Astrocyte of the spinal cord (primary cell): ENCODE results near the gene UBTF.

Source experiments
- DNase-seq: peaks from one replicate; pipeline ENCODE4 v3.0.0; 2011; ENCODE audit warnings: low read depth, low spot score
- H3K4me3 ChIP-seq: 2 replicates; pipeline ENCODE4 v1.5.1; 2011; ENCODE audit warnings: low read depth, mild to moderate bottlenecking, low read length, moderate library complexity
- CTCF ChIP-seq: IDR thresholded peaks from 2 replicates; pipeline ENCODE4 v1.5.1; 2012; ENCODE audit warnings: low read depth, mild to moderate bottlenecking, low read length, inconsistent platforms
- in situ Hi-C: cut with HindIII; loops from 2 replicates; pipeline ENCODE4 v1.10.0; 2017; ENCODE audit warnings: low sequenced_read_pairs

Gene UBTF

GRCh38 chr17:44214896-44215295, 4.6 kb downstream of the UBTF start:
- in situ Hi-C loops = no loop called here
- TF ChIP-seq CTCF = no peak
- H3K4me3 ChIP-seq = no peak overlapping the region
- DNase-seq = no peak

- in situ Hi-C loops = no loop called here
- no peak overlapping the region for H3K4me3 ChIP-seq
- TF ChIP-seq CTCF = no peak
- DNase-seq = no peak
These were observed 5.3 kb downstream of the UBTF start for GRCh38 chr17:44214230-44214494.

GRCh38 chr17:44213403-44214229, 5.9 kb downstream of the UBTF start:
- in situ Hi-C loops = no loop called here
- no peak overlapping the region for H3K4me3 ChIP-seq
- DNase-seq = no peak
- TF ChIP-seq CTCF = no peak

- no peak overlapping the region for H3K4me3 ChIP-seq
- no peak for TF ChIP-seq CTCF
- no peak for DNase-seq
- in situ Hi-C loops = no loop called here
These were observed 6.7 kb downstream of the UBTF start for GRCh38 chr17:44212507-44213402.

- in situ Hi-C loops = no loop called here
These were observed 7.9 kb downstream of the UBTF start for GRCh38 chr17:44211281-44212265.

More at GRCh38 chr17:44211281-44212265, 7.9 kb downstream of the UBTF start:
- DNase-seq = no peak
- H3K4me3 ChIP-seq = no peak overlapping the region
- no peak for TF ChIP-seq CTCF
